HepG2 (cell line): ENCODE data around the gene POLA2. TPM values are rescaled to one million over a fixed set of nuclear protein-coding genes. Genes with fewer than 3 reads are reported as not detected.

ENCODE experiments used
- ATAC-seq: fragments of 200-7000 bp; cut with Tn5 transposase; 3 replicates; pipeline ENCODE4 v1.9.1; 2020; ENCODE audit warnings: mild to moderate bottlenecking, moderate library complexity
- BruUV-seq: library from RNA; stranded (reverse); fragments of 400-500 nt; replicated peaks from 2 replicates; lab custom pipeline; 2021; lab: Mats Ljungman, UMichigan
- CTCF ChIA-PET: fragments of 300-600 bp; formaldehyde crosslinking; extraction: SDS; loops from one replicate; lab custom pipeline; 2021; ENCODE audit warnings: low total read pairs, inconsistent platforms, low intra/inter-chr PET ratio; lab: Yijun Ruan, JAX
- POLR2A ChIA-PET: fragments of 350-600 bp; sonication (Branson Sonifier 250); formaldehyde crosslinking; loops from one replicate; lab custom pipeline; 2020; ENCODE audit warnings: antibody characterized with exemption, inconsistent platforms; lab: Yijun Ruan, JAX
- DNase-seq: peaks from one replicate; pipeline ENCODE4 v3.0.0-alpha.2; 2015; ENCODE audit warnings: low spot score
- FAIRE-seq: peaks from 3 replicates; lab custom pipeline; 2011; peaks lifted over from hg19 to GRCh38; lab: Jason Lieb, UNC
- H2AFZ ChIP-seq: one replicate; pipeline ENCODE4 v1.6.1; 2011; ENCODE audit warnings: low read length, inconsistent platforms
- H3K27ac ChIP-seq: fragments of 300-600 bp; 3 replicates; pipeline ENCODE4 v1.8.0; 2011; ENCODE audit warnings: mixed run types, mild to moderate bottlenecking, mixed read lengths, low read length, inconsistent platforms; ENCODE audit not compliant: insufficient read depth; ENCODE audit errors: extremely low read length
- H3K27me3 ChIP-seq, 2 experiments: fragments of 200-600 bp in 1 of 2; 2 replicates in 1 of 2; 3 replicates in 1 of 2; pipeline versions ENCODE4 v1.6.0 to v1.8.0; 2011; ENCODE audit warnings: low read length in 2 of 2, mild to moderate bottlenecking in 2 of 2, moderate library complexity in 2 of 2, inconsistent platforms in 1 of 2; ENCODE audit not compliant: insufficient read depth in 2 of 2, control insufficient read depth in 1 of 2
- H3K36me3 ChIP-seq, 2 experiments: fragments of 200-600 bp in 1 of 2; replicated peaks in 1 of 2; 2 replicates in 1 of 2; 3 replicates in 1 of 2; pipeline versions ENCODE4 v1.5.1 to v1.8.0; 2011; ENCODE audit warnings: low read length in 2 of 2, inconsistent platforms in 1 of 2; ENCODE audit not compliant: insufficient read depth in 2 of 2, control insufficient read depth in 1 of 2
- H3K4me1 ChIP-seq: 2 replicates; pipeline ENCODE4 v1.5.1; 2012; ENCODE audit warnings: low read length, inconsistent platforms; ENCODE audit not compliant: insufficient read depth
- H3K4me2 ChIP-seq: 2 replicates; pipeline ENCODE4 v1.6.0; 2011; ENCODE audit warnings: low read depth, low read length, inconsistent platforms
- H3K4me3 ChIP-seq, 3 experiments: fragments of 200-600 bp in 1 of 3; sonication (generic), shearing (Covaris generic) in 1 of 3; replicated peaks in 1 of 3; 2 replicates each; pipeline ENCODE4 v1.5.1; 2011 to 2016; ENCODE audit warnings: low read length in 3 of 3, inconsistent platforms in 2 of 3, low read depth in 2 of 3, mild to moderate bottlenecking in 2 of 3, control low read depth in 1 of 3, mixed read lengths in 1 of 3; ENCODE audit not compliant: insufficient read depth in 1 of 3
- H3K79me2 ChIP-seq: one replicate; pipeline ENCODE4 v1.6.1; 2011; ENCODE audit warnings: low read length, inconsistent platforms; ENCODE audit not compliant: insufficient read depth
- H3K9ac ChIP-seq: 2 replicates; pipeline ENCODE4 v1.6.0; 2011; ENCODE audit warnings: mild to moderate bottlenecking, low read depth, low read length, inconsistent platforms; ENCODE audit not compliant: insufficient read depth
- H3K9me3 ChIP-seq: 2 replicates; pipeline ENCODE4 v1.5.1; 2012; ENCODE audit warnings: mild to moderate bottlenecking, low read length
- H4K20me1 ChIP-seq: 2 replicates; pipeline ENCODE4 v1.6.0; 2011; ENCODE audit warnings: inconsistent platforms, mild to moderate bottlenecking, low read length, moderate library complexity; ENCODE audit not compliant: insufficient read depth
- BHLHE40 ChIP-seq: IDR thresholded peaks from 2 replicates; pipeline ENCODE4 v1.6.1; 2011; ENCODE audit warnings: low read length, improper control_type of control experiment
- CREM ChIP-seq, 2 experiments: sonication (generic) in 1 of 2; formaldehyde crosslinking in 1 of 2; IDR thresholded peaks; 2 replicates each; pipeline versions ENCODE4 v1.4.0 to v1.6.1; 2016 to 2020; ENCODE audit warnings: antibody characterized with exemption in 1 of 2, mild to moderate bottlenecking in 1 of 2, missing genetic modification reagents in 1 of 2
- FOXM1 ChIP-seq: sonication (generic); formaldehyde crosslinking; IDR thresholded peaks from 2 replicates; pipeline ENCODE4 v1.5.0; 2020; ENCODE audit warnings: missing genetic modification reagents
- HOXA5 ChIP-seq: sonication (generic); formaldehyde crosslinking; IDR thresholded peaks from 2 replicates; pipeline ENCODE4 v1.4.0; 2020; ENCODE audit warnings: missing genetic modification reagents
- HOXA9 ChIP-seq: sonication (generic); formaldehyde crosslinking; IDR thresholded peaks from 2 replicates; pipeline ENCODE4 v1.8.1; 2022; ENCODE audit warnings: missing genetic modification reagents, mild to moderate bottlenecking, moderate library complexity, borderline replicate concordance
- KLF11 ChIP-seq: IDR thresholded peaks from 2 replicates; pipeline ENCODE4 v1.6.1; 2016; ENCODE audit warnings: missing compliant biosample characterization
- MIER2 ChIP-seq: IDR thresholded peaks from 2 replicates; pipeline ENCODE4 v1.6.1; 2016; ENCODE audit warnings: missing biosample characterization, missing genetic modification reagents
- MTA3 ChIP-seq: sonication (generic); formaldehyde crosslinking; IDR thresholded peaks from 2 replicates; pipeline ENCODE4 v1.4.0; 2020; ENCODE audit warnings: missing genetic modification reagents
- MYNN ChIP-seq: sonication (generic); formaldehyde crosslinking; IDR thresholded peaks from 2 replicates; pipeline ENCODE4 v1.4.0; 2020; ENCODE audit warnings: mild to moderate bottlenecking, low read depth, missing genetic modification reagents
- NFYC ChIP-seq: IDR thresholded peaks from 2 replicates; pipeline ENCODE4 v1.6.1; 2016; ENCODE audit warnings: missing genetic modification reagents, missing compliant biosample characterization
- ONECUT2 ChIP-seq: sonication (generic); formaldehyde crosslinking; IDR thresholded peaks from 2 replicates; pipeline ENCODE4 v1.4.0; 2020; ENCODE audit warnings: missing genetic modification reagents
- RARA ChIP-seq: IDR thresholded peaks from 2 replicates; pipeline ENCODE4 v1.6.1; 2016; ENCODE audit warnings: missing genetic modification reagents, missing compliant biosample characterization
- RCOR2 ChIP-seq: IDR thresholded peaks from 2 replicates; pipeline ENCODE4 v1.6.1; 2016; ENCODE audit warnings: missing biosample characterization, missing genetic modification reagents
- RFX1 ChIP-seq: fragments of 450-650 bp; IDR thresholded peaks from 2 replicates; pipeline ENCODE4 v1.6.1; 2017
- SP4 ChIP-seq: sonication (generic); formaldehyde crosslinking; IDR thresholded peaks from 2 replicates; pipeline ENCODE4 v1.8.1; 2023; ENCODE audit warnings: mild to moderate bottlenecking, missing genetic modification reagents
- SYNCRIP ChIP-seq: fragments of 200-400 bp; formaldehyde crosslinking; IDR thresholded peaks from 2 replicates; pipeline ENCODE4 v1.6.1; 2018; ENCODE audit warnings: mild to moderate bottlenecking, low read depth, low read length; ENCODE audit not compliant: insufficient read depth
- THAP7 ChIP-seq: sonication (generic); formaldehyde crosslinking; IDR thresholded peaks from 2 replicates; pipeline ENCODE4 v1.8.1; 2023; ENCODE audit warnings: mild to moderate bottlenecking, missing genetic modification reagents
- XBP1 ChIP-seq: sonication (generic); formaldehyde crosslinking; IDR thresholded peaks from 2 replicates; pipeline ENCODE4 v1.5.0; 2020; ENCODE audit warnings: missing genetic modification reagents
- YY1 ChIP-seq: IDR thresholded peaks from 2 replicates; pipeline ENCODE4 v1.6.1; 2011; ENCODE audit warnings: low read length, low read depth, moderate library complexity, mild to moderate bottlenecking; ENCODE audit not compliant: insufficient read depth, insufficient replicate concordance
- ZFYVE20 ChIP-seq: sonication (generic); formaldehyde crosslinking; IDR thresholded peaks from 2 replicates; pipeline ENCODE4 v1.8.0; 2023; ENCODE audit warnings: low read depth, mild to moderate bottlenecking, moderate library complexity, missing genetic modification reagents, borderline replicate concordance
- ZSCAN29 ChIP-seq: sonication (generic); formaldehyde crosslinking; conservative IDR thresholded peaks from 2 replicates; pipeline ENCODE4 v1.4.0; 2020; ENCODE audit warnings: mild to moderate bottlenecking, missing genetic modification reagents
- WGBS: methylation state at CpG from one replicate; pipeline ENCODE4 v1.1.6; 2017; ENCODE audit warnings: low lambda C conversion rate; 5-methylcytosine and 5-hydroxymethylcytosine counted together
- in situ Hi-C: cut with HindIII; loops from 2 replicates; pipeline ENCODE4 v1.10.0; 2017; ENCODE audit warnings: low pct_unique_long_range_greater_than_20kb; ENCODE audit not compliant: extremely low pct_ligation_motif_present
- intact Hi-C: fragments of 100-400 bp; cut with micrococcal nuclease; formaldehyde crosslinking; loops from one replicate; pipeline ENCODE4 v1.10.0; 2022; ENCODE audit not compliant: unreplicated experiment
- polyA plus RNA-seq, 8 experiments: library from polyadenylated mRNA; depleted of rRNA in 3 of 8; stranded (reverse) in 7 of 8; unstranded in 1 of 8; fragments of >200 nt; fragmentation: Illumina TruSeq in 4 of 8; extraction: Trizol in 4 of 8; gene quantifications; 2 replicates each; pipeline versions ENCODE4 v1.2.1 to v1.2.3, GENCODE V29; 2011 to 2016; ENCODE audit warnings: low read depth in 4 of 8, missing spikeins in 1 of 8, mixed read lengths in 1 of 8; ENCODE audit not compliant: insufficient read depth in 1 of 8
- total RNA-seq, 5 experiments: library from RNA; depleted of rRNA; stranded (reverse); fragments of >200 nt; fragmentation: Illumina TruSeq; extraction: Trizol; gene quantifications; 2 replicates each; pipeline ENCODE4 v1.2.3, GENCODE V29; 2016; ENCODE audit warnings: low read depth in 1 of 5
- TF ChIP-seq, protein P1 (sequence below): IDR thresholded peaks from 2 replicates; pipeline ENCODE4 v1.6.1; 2016; ENCODE audit warnings: missing genetic modification reagents, missing compliant biosample characterization

The POLA2 gene
- total and polyA plus RNA-seq, 2 of the 13 experiments (the other 11 are each of a cell fraction or from before 2014, with no cell fraction given) = 9.7 to 15.6 TPM

GRCh38 chr11:65278356-65278755 is 16.6 kb downstream of the POLA2 start (continued):
- TF ChIP-seq HOXA9 (CRISPR knock-in tag) (no peak), SP4 (CRISPR knock-in tag) (no peak)

DNA sequence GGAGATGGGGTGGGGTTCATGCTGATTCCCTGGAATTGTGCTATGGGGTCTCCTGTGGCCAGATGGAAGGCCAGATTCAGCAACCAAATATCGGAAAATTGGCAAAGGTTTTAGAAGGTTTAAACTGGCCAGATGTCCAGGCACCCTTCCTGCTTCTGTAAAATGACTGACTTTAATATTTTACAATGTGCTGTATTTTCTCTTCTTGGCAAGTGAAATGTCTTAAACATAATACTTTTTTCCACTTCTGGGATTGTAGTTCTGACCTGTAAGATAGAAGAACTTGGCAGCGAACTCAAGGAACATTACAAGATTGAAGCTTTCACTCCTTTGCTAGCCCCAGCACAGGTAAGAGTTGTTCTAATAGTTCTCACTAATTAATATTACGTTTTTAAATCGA is 17.5 kb downstream of the POLA2 start:
- CTCF ChIA-PET = no interaction called here
- peaks cover 26% of the 10 kb centered on the region for H3K4me1 ChIP-seq
- peaks cover 8 to 43% of the 10 kb centered on the region in 2 experiments; a peak in 4 of 5 replicates for H3K36me3 ChIP-seq
- FAIRE-seq (no peak), ATAC-seq (no peak), DNase-seq (no peak)
- H3K9ac ChIP-seq = no peak overlapping the region
- POLR2A ChIA-PET = interaction anchor here (2.1 to 2.2 kb wide), 2 partner anchors 35 to 54 kb away, joined by 4 to 13 read pairs; partner anchors contain the start of genes CDC42EP2 and DPF2
- BruUV-seq = no TSS peak
- in situ Hi-C loops (loop anchor here (5.0 kb wide), 1 partner anchor 38 kb away; no protein-coding TSS in a partner anchor), intact Hi-C loops (no loop called here)
- H2AFZ ChIP-seq = no peak overlapping the region
- no peaks in the 10 kb centered on the region for H3K9me3 ChIP-seq
- H3K4me2 ChIP-seq = no peak overlapping the region
- no peak overlapping the region for H3K4me3 ChIP-seq
- TF ChIP-seq, protein P1, sequence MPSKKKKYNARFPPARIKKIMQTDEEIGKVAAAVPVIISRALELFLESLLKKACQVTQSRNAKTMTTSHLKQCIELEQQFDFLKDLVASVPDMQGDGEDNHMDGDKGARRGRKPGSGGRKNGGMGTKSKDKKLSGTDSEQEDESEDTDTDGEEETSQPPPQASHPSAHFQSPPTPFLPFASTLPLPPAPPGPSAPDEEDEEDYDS (CRISPR knock-in tag) = no peak
- no peak for TF ChIP-seq RFX1
- TF ChIP-seq YY1 = no peak
- no peak for TF ChIP-seq HOXA5 (CRISPR knock-in tag)
- TF ChIP-seq MYNN (CRISPR knock-in tag) = no peak
- TF ChIP-seq CREM (IDR thresholded peaks at IDR 0.05) = no peak
- no peak for TF ChIP-seq CREM (CRISPR knock-in tag; IDR thresholded peaks at IDR 0.05)
- no peak for TF ChIP-seq BHLHE40
- no peak for TF ChIP-seq MTA3 (CRISPR knock-in tag)
- no peak for TF ChIP-seq XBP1
- no peak for TF ChIP-seq ZSCAN29
- TF ChIP-seq THAP7 (CRISPR knock-in tag) = no peak
- no peak for TF ChIP-seq MIER2 (CRISPR knock-in tag)
- no peak for TF ChIP-seq NFYC
- TF ChIP-seq RCOR2 (CRISPR knock-in tag) = no peak
- no peak for TF ChIP-seq SYNCRIP
- no peak for TF ChIP-seq ZFYVE20 (CRISPR knock-in tag)
- no peak for TF ChIP-seq KLF11
- no peak for TF ChIP-seq ONECUT2 (CRISPR knock-in tag)
- no peak for TF ChIP-seq FOXM1 (CRISPR knock-in tag)
- no peak for TF ChIP-seq RARA (CRISPR knock-in tag)
- H4K20me1 ChIP-seq = no peaks in the 10 kb centered on the region
- WGBS = 96% methylated on average over 4 of the region's 4 CpGs
- no peaks in the 10 kb centered on the region for H3K27me3 ChIP-seq
- H3K27ac ChIP-seq = no peak overlapping the region
- no peaks in the 10 kb centered on the region for H3K79me2 ChIP-seq
